GM23338 (cell line): ENCODE measurements around the gene FANCG. TPM values are rescaled to one million over a fixed set of nuclear protein-coding genes. Genes with fewer than 3 reads are reported as not detected.

Source experiments
- ATAC-seq: fragments of 200-7000 bp; cut with Tn5 transposase; 3 replicates; pipeline ENCODE4 v1.9.1; 2020
- DNase-seq: peaks from one replicate; pipeline ENCODE4 v3.0.0-alpha.2; 2015; ENCODE audit warnings: low spot score
- H2AFZ ChIP-seq: fragments of 200-600 bp; sonication (generic); 2 replicates; pipeline ENCODE4 v1.8.0; 2016; ENCODE audit warnings: antibody characterized with exemption, mild to moderate bottlenecking, moderate library complexity
- H3F3A ChIP-seq: fragments of 200-600 bp; sonication (generic); replicated peaks from 2 replicates; pipeline ENCODE4 v1.8.0; 2017; ENCODE audit warnings: antibody characterized with exemption, mixed run types, low read depth
- H3K27ac ChIP-seq: fragments of 200-600 bp; sonication (generic); 2 replicates; pipeline ENCODE4 v1.6.1; 2016; ENCODE audit warnings: low read depth
- H3K27me3 ChIP-seq: fragments of 200-600 bp; sonication (generic); 2 replicates; pipeline ENCODE4 v1.8.0; 2016; ENCODE audit warnings: mild to moderate bottlenecking, mixed run types, moderate library complexity; ENCODE audit not compliant: insufficient read depth
- H3K36me3 ChIP-seq: fragments of 200-600 bp; sonication (generic); 2 replicates; pipeline ENCODE4 v1.8.0; 2016; ENCODE audit warnings: mild to moderate bottlenecking; ENCODE audit not compliant: insufficient read depth
- H3K4me1 ChIP-seq: fragments of 200-600 bp; sonication (generic); 2 replicates; pipeline ENCODE4 v1.8.0; 2016; ENCODE audit warnings: mild to moderate bottlenecking, moderate library complexity; ENCODE audit not compliant: insufficient read depth
- H3K4me2 ChIP-seq: fragments of 200-600 bp; sonication (generic); 2 replicates; pipeline ENCODE4 v1.7.1; 2017; ENCODE audit warnings: mixed run types
- H3K4me3 ChIP-seq: fragments of 200-600 bp; sonication (generic); 2 replicates; pipeline ENCODE4 v1.6.1; 2016; ENCODE audit warnings: mixed run types
- H3K79me2 ChIP-seq: fragments of 200-600 bp; sonication (generic); replicated peaks from 2 replicates; pipeline ENCODE4 v1.8.0; 2017; ENCODE audit warnings: mild to moderate bottlenecking; ENCODE audit not compliant: insufficient read depth
- H3K9me2 ChIP-seq: fragments of 200-600 bp; sonication (generic); 2 replicates; pipeline ENCODE4 v1.8.0; 2017; ENCODE audit not compliant: insufficient read depth
- H4K20me1 ChIP-seq: fragments of 200-600 bp; sonication (generic); replicated peaks from 2 replicates; pipeline ENCODE4 v1.8.0; 2017; ENCODE audit warnings: mild to moderate bottlenecking; ENCODE audit not compliant: insufficient read depth
- H3K27ac Mint-ChIP-seq: 2 replicates; pipeline ENCODE4 v1.8.0; 2020; ENCODE audit warnings: inconsistent platforms, mild to moderate bottlenecking, moderate library complexity, mixed read lengths
- H3K27me3 Mint-ChIP-seq: 3 replicates; pipeline ENCODE4 v1.8.0; 2022; ENCODE audit warnings: low read depth, mild to moderate bottlenecking, moderate library complexity, mixed read lengths, inconsistent platforms; ENCODE audit not compliant: insufficient read depth, poor library complexity
- H3K36me3 Mint-ChIP-seq: 3 replicates; pipeline ENCODE4 v1.8.0; 2021; ENCODE audit warnings: low read depth, mild to moderate bottlenecking, inconsistent platforms, moderate library complexity, mixed read lengths
- H3K4me1 Mint-ChIP-seq: 3 replicates; pipeline ENCODE4 v1.8.0; 2020; ENCODE audit warnings: mild to moderate bottlenecking, inconsistent platforms, mixed read lengths
- H3K4me3 Mint-ChIP-seq: 3 replicates; pipeline ENCODE4 v1.8.0; 2021; ENCODE audit warnings: moderate library complexity, mild to moderate bottlenecking, inconsistent platforms, mixed read lengths
- H3K9me3 Mint-ChIP-seq: 3 replicates; pipeline ENCODE4 v1.8.0; 2020; ENCODE audit warnings: moderate library complexity, mild to moderate bottlenecking, inconsistent platforms, mixed read lengths
- CTCF ChIP-seq, 2 experiments: fragments of 200-600 bp in 1 of 2; sonication (generic) in 1 of 2; conservative IDR thresholded peaks; 2 replicates each; pipeline versions ENCODE4 v1.5.1 to v1.6.1; 2016 to 2017; ENCODE audit warnings: antibody characterized with exemption in 2 of 2, low read depth in 2 of 2, mild to moderate bottlenecking in 2 of 2, moderate library complexity in 1 of 2
- ETS1 ChIP-seq: IDR thresholded peaks from 2 replicates; pipeline ENCODE4 v1.6.1; 2016; ENCODE audit warnings: antibody characterized with exemption
- EZH2 ChIP-seq: fragments of 200-600 bp; sonication (generic); IDR thresholded peaks from one replicate; pipeline ENCODE4 v1.8.0; 2017; ENCODE audit warnings: antibody characterized with exemption, mild to moderate bottlenecking, low read depth; ENCODE audit not compliant: unreplicated experiment
- EZH2phosphoT487 ChIP-seq: fragments of 200-600 bp; sonication (generic); IDR thresholded peaks from one replicate; pipeline ENCODE4 v1.8.1; 2018; ENCODE audit warnings: antibody characterized with exemption; ENCODE audit not compliant: unreplicated experiment
- NANOG ChIP-seq: IDR thresholded peaks from 2 replicates; pipeline ENCODE4 v1.6.1; 2016; ENCODE audit warnings: antibody characterized with exemption, borderline replicate concordance
- POLR2AphosphoS5 ChIP-seq: IDR thresholded peaks from 2 replicates; pipeline ENCODE4 v1.6.1; 2016; ENCODE audit warnings: antibody characterized with exemption, low read depth
- REST ChIP-seq: IDR thresholded peaks from one replicate; pipeline ENCODE4 v1.6.1; 2018; ENCODE audit warnings: antibody characterized with exemption; ENCODE audit not compliant: unreplicated experiment
- STAT1 ChIP-seq: IDR thresholded peaks from one replicate; pipeline ENCODE4 v1.6.1; 2016; ENCODE audit warnings: antibody characterized with exemption; ENCODE audit not compliant: unreplicated experiment
- ZNF114 ChIP-seq: fragments of 250-450 bp; sonication (Bioruptor Pico); IDR thresholded peaks from 2 replicates; pipeline ENCODE4 v1.5.0; 2020; ENCODE audit warnings: mild to moderate bottlenecking, moderate library complexity
- ZNF331 ChIP-seq: fragments of 250-450 bp; sonication (Bioruptor Pico); IDR thresholded peaks from 2 replicates; pipeline ENCODE4 v1.5.0; 2020; ENCODE audit warnings: low read depth, mild to moderate bottlenecking, moderate library complexity
- ZNF462 ChIP-seq: fragments of 250-450 bp; sonication (Bioruptor Pico); IDR thresholded peaks from 2 replicates; pipeline ENCODE4 v1.5.0; 2020; ENCODE audit warnings: mild to moderate bottlenecking, moderate library complexity
- polyA plus RNA-seq: library from polyadenylated mRNA; unstranded; fragments of >200 nt; fragmentation: Nextera tagmentation; extraction: Ambion mirVana; gene quantifications from 2 replicates; pipeline ENCODE4 v1.2.1, GENCODE V29; 2016
- total RNA-seq: library from RNA; depleted of rRNA; stranded (reverse); fragments of >200 nt; shearing (Covaris generic); gene quantifications from 2 replicates; pipeline ENCODE4 v1.2.3, GENCODE V29; 2014

Gene FANCG
- total and polyA plus RNA-seq, 2 experiments from 2014 or later, result 53.8 to 56.2 TPM

GRCh38 chr9:35078066-35078465, 1.7 kb downstream of the FANCG start:
- H3K4me2 ChIP-seq, result peak overlapping the region; percentile 74
- H3K36me3 ChIP-seq, result peaks cover 3% of the 10 kb centered on the region; the same call in 1 of the 2 replicates
- no peak overlapping the region for H2AFZ ChIP-seq
- DNase-seq, result no peak
- no peaks in the 10 kb centered on the region for H3K9me2 ChIP-seq
- H3K27me3 ChIP-seq, result no peaks in the 10 kb centered on the region
- TF ChIP-seq ZNF462 (no peak), NANOG (no peak), EZH2 (no peak), ZNF114 (CRISPR knock-in tag) (no peak), EZH2phosphoT487 (no peak), ZNF331 (CRISPR knock-in tag) (no peak), STAT1 (no peak), REST (no peak), POLR2AphosphoS5 (no peak), ETS1 (no peak), CTCF (conservative IDR thresholded peaks at IDR 0.05; ENCODE audit: low read depth in 2 of 2) (no peak)
- 0 out of 2 replicates have a peak, but pooled peaks cover 7% of the 10 kb centered on the region for H3F3A ChIP-seq
- H3K9me3 Mint-ChIP-seq, result no peaks in the 10 kb centered on the region
- H3K4me1 Mint-ChIP-seq, result peaks cover 17% of the 10 kb centered on the region
- no peak overlapping the region for H3K27ac ChIP-seq
- no peak for ATAC-seq
- H3K27ac Mint-ChIP-seq, result peak overlapping the region; percentile 83; the same call in 1 of the 2 replicates
- peak overlapping the region; percentile 91 for H3K4me3 ChIP-seq
- H3K4me1 ChIP-seq, result peaks cover 7% of the 10 kb centered on the region
- peak overlapping the region; percentile 93 for H3K4me3 Mint-ChIP-seq
- H3K27me3 Mint-ChIP-seq, result peaks cover 8% of the 10 kb centered on the region
- H3K79me2 ChIP-seq, result peaks cover 24% of the 10 kb centered on the region
- peaks cover 49% of the 10 kb centered on the region for H3K36me3 Mint-ChIP-seq
- H4K20me1 ChIP-seq, result no peaks in the 10 kb centered on the region; the same call in 1 of the 2 replicates
